ENCODE data around the gene STX4.
A peak's percentile ranks its signal among the peaks of the same experiment; 100 is the strongest.
"Not testable (repeated sequence)": the region's sequence is repeated elsewhere in the genome, so short reads cannot be mapped to it uniquely, and the experiment has no call there.

STX4 gene

GRCh38 chr16:31009120-31009519 is 24.2 kb upstream of the STX4 start:
- Histone ChIP-seq H3K27ac (ENCODE audit: low read depth, low read length) (no peak overlapping the region), H2AFZ (ENCODE audit: low read length, unreplicated experiment) (no peak overlapping the region), H3K36me3 (ENCODE audit: insufficient read depth, low read length) (no peaks in the 10 kb centered on the region), H3K79me2 (ENCODE audit: control insufficient read depth, insufficient read depth, low read length, unreplicated experiment) (peaks cover 5% of the 10 kb centered on the region), H3K4me3 (ENCODE audit: low read depth, low read length) (no peak overlapping the region), H3K4me1 (ENCODE audit: control insufficient read depth, insufficient read depth, low read length, unreplicated experiment) (peaks cover 5% of the 10 kb centered on the region), H3K27me3 (ENCODE audit: insufficient read depth, low read length) (peaks cover 5% of the 10 kb centered on the region; the same call in 1 of the 2 replicates)

- no peak overlapping the region for H3K27ac ChIP-seq (ENCODE audit: low read depth, low read length)
- no peaks in the 10 kb centered on the region for H3K36me3 ChIP-seq (ENCODE audit: insufficient read depth, low read length)
- peak overlapping the region; percentile 71 for H3K4me3 ChIP-seq (ENCODE audit: low read depth, low read length)
- peaks cover 5% of the 10 kb centered on the region for H3K79me2 ChIP-seq (ENCODE audit: control insufficient read depth, insufficient read depth, low read length, unreplicated experiment)
- peaks cover 5% of the 10 kb centered on the region; the same call in 1 of the 2 replicates for H3K27me3 ChIP-seq (ENCODE audit: insufficient read depth, low read length)
- peaks cover 5% of the 10 kb centered on the region for H3K4me1 ChIP-seq (ENCODE audit: control insufficient read depth, insufficient read depth, low read length, unreplicated experiment)
- H2AFZ ChIP-seq (ENCODE audit: low read length, unreplicated experiment): no peak overlapping the region
These were observed 23.3 kb upstream of the STX4 start for GRCh38 chr16:31009894-31010584.

GRCh38 chr16:31010585-31011325 is 22.6 kb upstream of the STX4 start, which contains the start of gene STX1B:
Gene STX1B (minus strand): TSS chr16:31010638. CDS start chr16:31010396, 242 bp downstream.
- Histone ChIP-seq H3K36me3 (ENCODE audit: insufficient read depth, low read length) (no peaks in the 10 kb centered on the region), H3K79me2 (ENCODE audit: control insufficient read depth, insufficient read depth, low read length, unreplicated experiment) (peaks cover 5% of the 10 kb centered on the region), H3K4me1 (ENCODE audit: control insufficient read depth, insufficient read depth, low read length, unreplicated experiment) (peaks cover 5% of the 10 kb centered on the region), H3K4me3 (ENCODE audit: low read depth, low read length) (peak within 1 kb of the TSS; percentile 71), H2AFZ (ENCODE audit: low read length, unreplicated experiment) (no peak within 1 kb of the TSS), H3K27ac (ENCODE audit: low read depth, low read length) (no peak within 1 kb of the TSS), H3K27me3 (ENCODE audit: insufficient read depth, low read length) (peaks cover 5% of the 10 kb centered on the region; the same call in 1 of the 2 replicates)

GRCh38 chr16:31011815-31012214 is 21.5 kb upstream of the STX4 start:
- H3K36me3 ChIP-seq (ENCODE audit: insufficient read depth, low read length); H3K27me3 ChIP-seq (ENCODE audit: insufficient read depth, low read length); H3K79me2 ChIP-seq (ENCODE audit: control insufficient read depth, insufficient read depth, low read length, unreplicated experiment); H3K4me1 ChIP-seq (ENCODE audit: control insufficient read depth, insufficient read depth, low read length, unreplicated experiment); H3K27ac ChIP-seq (ENCODE audit: low read depth, low read length); H2AFZ ChIP-seq (ENCODE audit: low read length, unreplicated experiment); H3K4me3 ChIP-seq (ENCODE audit: low read depth, low read length): not testable (repeated sequence)

- not testable (repeated sequence) for H3K4me3 ChIP-seq (ENCODE audit: low read depth, low read length)
These were observed 20.1 kb upstream of the STX4 start for GRCh38 chr16:31013292-31013691.

GRCh38 chr16:31016018-31016417 is 17.3 kb upstream of the STX4 start:
- Histone ChIP-seq H3K4me1 (ENCODE audit: control insufficient read depth, insufficient read depth, low read length, unreplicated experiment) (no peaks in the 10 kb centered on the region), H3K79me2 (ENCODE audit: control insufficient read depth, insufficient read depth, low read length, unreplicated experiment) (no peaks in the 10 kb centered on the region), H3K36me3 (ENCODE audit: insufficient read depth, low read length) (no peaks in the 10 kb centered on the region), H3K27me3 (ENCODE audit: insufficient read depth, low read length) (peaks cover 5% of the 10 kb centered on the region; the same call in 1 of the 2 replicates), H3K27ac (ENCODE audit: low read depth, low read length) (no peak overlapping the region), H2AFZ (ENCODE audit: low read length, unreplicated experiment) (no peak overlapping the region), H3K4me3 (ENCODE audit: low read depth, low read length) (no peak overlapping the region)

More at GRCh38 chr16:31013292-31013691, 20.1 kb upstream of the STX4 start:
- not testable (repeated sequence) for H3K36me3 ChIP-seq (ENCODE audit: insufficient read depth, low read length); H3K27me3 ChIP-seq (ENCODE audit: insufficient read depth, low read length); H2AFZ ChIP-seq (ENCODE audit: low read length, unreplicated experiment); H3K27ac ChIP-seq (ENCODE audit: low read depth, low read length); H3K4me1 ChIP-seq (ENCODE audit: control insufficient read depth, insufficient read depth, low read length, unreplicated experiment); H3K79me2 ChIP-seq (ENCODE audit: control insufficient read depth, insufficient read depth, low read length, unreplicated experiment)

- H3K36me3 ChIP-seq (ENCODE audit: insufficient read depth, low read length); H3K27ac ChIP-seq (ENCODE audit: low read depth, low read length); H3K4me3 ChIP-seq (ENCODE audit: low read depth, low read length); H3K4me1 ChIP-seq (ENCODE audit: control insufficient read depth, insufficient read depth, low read length, unreplicated experiment); H3K27me3 ChIP-seq (ENCODE audit: insufficient read depth, low read length); H2AFZ ChIP-seq (ENCODE audit: low read length, unreplicated experiment); H3K79me2 ChIP-seq (ENCODE audit: control insufficient read depth, insufficient read depth, low read length, unreplicated experiment): not testable (repeated sequence)
These were observed 15.6 kb upstream of the STX4 start for GRCh38 chr16:31017756-31018155.

GRCh38 chr16:31020536-31020935 is 12.8 kb upstream of the STX4 start:
- Histone ChIP-seq H3K27me3 (ENCODE audit: insufficient read depth, low read length) (no peaks in the 10 kb centered on the region), H3K27ac (ENCODE audit: low read depth, low read length) (no peak overlapping the region), H3K4me1 (ENCODE audit: control insufficient read depth, insufficient read depth, low read length, unreplicated experiment) (no peaks in the 10 kb centered on the region), H3K79me2 (ENCODE audit: control insufficient read depth, insufficient read depth, low read length, unreplicated experiment) (no peaks in the 10 kb centered on the region), H3K36me3 (ENCODE audit: insufficient read depth, low read length) (no peaks in the 10 kb centered on the region), H3K4me3 (ENCODE audit: low read depth, low read length) (no peak overlapping the region), H2AFZ (ENCODE audit: low read length, unreplicated experiment) (no peak overlapping the region)

- no peak overlapping the region for H2AFZ ChIP-seq (ENCODE audit: low read length, unreplicated experiment)
These were observed 10.7 kb upstream of the STX4 start for GRCh38 chr16:31022544-31023251.

GRCh38 chr16:31023252-31023602 is 10.1 kb upstream of the STX4 start:
- H3K27me3 ChIP-seq (ENCODE audit: insufficient read depth, low read length): no peaks in the 10 kb centered on the region
- H3K27ac ChIP-seq (ENCODE audit: low read depth, low read length): no peak overlapping the region
- H3K79me2 ChIP-seq (ENCODE audit: control insufficient read depth, insufficient read depth, low read length, unreplicated experiment): no peaks in the 10 kb centered on the region
- no peak overlapping the region for H2AFZ ChIP-seq (ENCODE audit: low read length, unreplicated experiment)
- H3K4me1 ChIP-seq (ENCODE audit: control insufficient read depth, insufficient read depth, low read length, unreplicated experiment): no peaks in the 10 kb centered on the region
- H3K4me3 ChIP-seq (ENCODE audit: low read depth, low read length): no peak overlapping the region
- no peaks in the 10 kb centered on the region for H3K36me3 ChIP-seq (ENCODE audit: insufficient read depth, low read length)

More at GRCh38 chr16:31022544-31023251, 10.7 kb upstream of the STX4 start:
- H3K79me2 ChIP-seq (ENCODE audit: control insufficient read depth, insufficient read depth, low read length, unreplicated experiment): no peaks in the 10 kb centered on the region
- no peaks in the 10 kb centered on the region for H3K36me3 ChIP-seq (ENCODE audit: insufficient read depth, low read length)
- H3K4me3 ChIP-seq (ENCODE audit: low read depth, low read length): no peak overlapping the region
- H3K4me1 ChIP-seq (ENCODE audit: control insufficient read depth, insufficient read depth, low read length, unreplicated experiment): no peaks in the 10 kb centered on the region
- no peaks in the 10 kb centered on the region for H3K27me3 ChIP-seq (ENCODE audit: insufficient read depth, low read length)
- H3K27ac ChIP-seq (ENCODE audit: low read depth, low read length): no peak overlapping the region

All from ACC112 (cell line).